ENCODE data around the gene CDC42BPA. TPM values are rescaled to one million over a fixed set of nuclear protein-coding genes. Genes with fewer than 3 reads are reported as not detected.

The CDC42BPA gene
- total RNA-seq, 1 experiment from 2014 or later: 30.1 TPM

- H3K36me3 Mint-ChIP-seq (ENCODE audit: insufficient read depth in 1 of 3, low read depth in 3 of 3): peaks cover 2 to 5% (median 4%) of the 10 kb centered on the region in 3 experiments; a peak in 5 of 7 replicates
- DNase-seq: no peak
- Histone ChIP-seq H3K4me1 (ENCODE audit: insufficient read depth, low read length) (peaks cover 3% of the 10 kb centered on the region), H3K23ac (ENCODE audit: insufficient read length, low read depth, low read length) (no peak overlapping the region), H3K27me3 (ENCODE audit: insufficient read depth, low read length) (no peaks in the 10 kb centered on the region), H3K79me2 (ENCODE audit: insufficient read depth, low read length) (no peaks in the 10 kb centered on the region), H3K9ac (ENCODE audit: extremely low read depth, insufficient read length, low read length) (no peak overlapping the region), H4K20me1 (ENCODE audit: control insufficient read depth, insufficient read depth, insufficient read length) (no peaks in the 10 kb centered on the region), H3K9me3 (ENCODE audit: control insufficient read depth, low read depth, low read length) (no peaks in the 10 kb centered on the region), H3T11ph (ENCODE audit: low read length) (no peak overlapping the region), H2AFZ (ENCODE audit: low read length) (no peak overlapping the region), H4K5ac (ENCODE audit: insufficient read length, low read depth, low read length) (no peak overlapping the region), H3K4ac (ENCODE audit: low read depth, low read length) (no peak overlapping the region), H3K27ac (ENCODE audit: insufficient read length, low read depth, low read length) (no peak overlapping the region), H3K56ac (ENCODE audit: insufficient read length, low read depth, low read length) (no peak overlapping the region), H3K23me2 (ENCODE audit: insufficient read length, low read depth, low read length, poor library complexity, severe bottlenecking) (no peaks in the 10 kb centered on the region), H4K8ac (replicated peaks; ENCODE audit: insufficient read length, low read depth, low read length) (no peak overlapping the region), H3K79me1 (ENCODE audit: insufficient read depth, low read depth, low read length, poor library complexity, severe bottlenecking) (no peaks in the 10 kb centered on the region), H2BK120ac (ENCODE audit: low read depth, low read length, poor library complexity, severe bottlenecking) (no peak overlapping the region), H3K14ac (ENCODE audit: insufficient read depth, low read length) (no peak overlapping the region), H2BK20ac (ENCODE audit: low read depth, low read length, poor library complexity, severe bottlenecking) (no peak overlapping the region), H2BK5ac (ENCODE audit: insufficient read length, low read length) (no peak overlapping the region), H2BK12ac (ENCODE audit: insufficient read length, low read depth, low read length) (no peak overlapping the region), H2BK15ac (ENCODE audit: low read depth, low read length) (no peak overlapping the region), H4K91ac (ENCODE audit: insufficient read length, low read depth, low read length) (no peak overlapping the region), H2AK5ac (ENCODE audit: insufficient read length, low read length) (no peak overlapping the region), H3K18ac (ENCODE audit: insufficient read length, low read depth, low read length) (no peak overlapping the region), H3K4me2 (ENCODE audit: insufficient read depth, insufficient read length, low read length) (no peak overlapping the region)
- H3K9me3 Mint-ChIP-seq: no peaks in the 10 kb centered on the region
- H3K4me1 Mint-ChIP-seq: peaks cover 16 to 23% of the 10 kb centered on the region in 2 experiments
- H3K4me3 Mint-ChIP-seq: no peak overlapping the region
- peak overlapping the region in 2 of 3 experiments; percentile 66 to 70; a peak in 2 of 7 replicates for H3K27ac Mint-ChIP-seq
- no peaks in the 10 kb centered on the region for H3K27me3 Mint-ChIP-seq (ENCODE audit: low read depth)
- WGBS (ENCODE audit: extremely low coverage, insufficient read length, low lambda C conversion rate): no CpG with 5 or more reads among the region's 1 CpG
- TF ChIP-seq CTCF (conservative IDR thresholded peaks at IDR 0.05): no peak
Observed at GRCh38 chr1:227124473-227124872, 193.8 kb downstream of the CDC42BPA start.

Measured in H9 (cell line).